GM18519 (cell line): ENCODE measurements around the gene DLG1.
"Not testable (repeated sequence)": the region's sequence is repeated elsewhere in the genome, so short reads cannot be mapped to it uniquely, and the experiment has no call there.

Source experiments
- ATAC-seq: cut with Tn5 transposase; IDR thresholded peaks from one replicate; pipeline ENCODE4 v1.9.1; 2021; ENCODE audit warnings: mild to moderate bottlenecking, moderate library complexity; ENCODE audit not compliant: unreplicated experiment, low FRiP score

DLG1 gene

GRCh38 chr3:197292648-197293047 lies 5.8 kb downstream of the DLG1 start:
- ATAC-seq = no peak

DNA sequence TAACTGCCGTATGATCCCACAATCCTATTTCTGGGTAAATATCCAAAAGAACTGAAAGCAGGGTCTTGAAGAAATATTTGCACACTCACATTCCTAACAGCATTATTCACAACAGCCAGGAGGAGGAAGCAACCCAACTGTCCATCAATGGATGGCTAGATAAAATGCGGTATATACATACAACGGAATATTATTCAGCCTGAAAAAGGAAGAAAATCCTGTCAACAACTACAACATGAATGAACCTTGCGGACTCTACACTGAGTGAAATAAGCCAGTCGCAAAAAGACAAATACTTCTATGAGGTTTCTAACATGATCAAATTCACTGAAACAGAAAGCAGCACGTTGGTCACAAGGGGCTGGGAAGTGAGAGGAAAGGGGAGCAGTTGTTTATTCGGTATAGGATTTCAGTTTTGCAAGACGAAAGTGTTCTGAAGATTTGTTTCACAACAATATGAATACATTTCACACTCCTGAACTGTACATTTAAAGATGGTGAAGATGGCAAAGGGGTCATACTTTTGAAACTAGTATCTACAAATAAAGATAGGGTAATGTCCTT lies 6.2 kb downstream of the DLG1 start:
- no peak for ATAC-seq

DNA sequence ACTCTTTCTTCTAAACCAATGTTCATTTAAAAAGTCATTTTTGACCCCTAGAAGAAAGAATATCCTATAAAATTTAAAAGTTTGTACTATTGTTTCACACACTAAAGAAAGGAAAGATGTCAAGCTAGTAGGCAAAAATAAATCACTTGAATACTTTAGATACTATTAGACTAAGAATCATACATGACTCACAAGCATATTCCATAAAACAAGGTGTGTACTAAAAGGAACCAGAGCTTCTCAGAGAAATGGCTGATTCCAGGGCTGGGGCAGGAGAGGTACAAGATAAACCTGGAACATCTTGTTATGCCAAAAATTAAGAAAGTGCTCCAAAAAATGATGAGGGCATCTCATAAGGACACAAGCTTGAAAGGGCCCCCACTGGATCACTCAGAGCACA lies 8.7 kb downstream of the DLG1 start:
- no peak for ATAC-seq

GRCh38 chr3:197286678-197287077 lies 11.7 kb downstream of the DLG1 start:
- no peak for ATAC-seq

- ATAC-seq = no peak
Observed at GRCh38 chr3:197285557-197285956, 12.9 kb downstream of the DLG1 start.

- ATAC-seq = no peak
Observed at GRCh38 chr3:197283045-197283444, 15.4 kb downstream of the DLG1 start.

DNA sequence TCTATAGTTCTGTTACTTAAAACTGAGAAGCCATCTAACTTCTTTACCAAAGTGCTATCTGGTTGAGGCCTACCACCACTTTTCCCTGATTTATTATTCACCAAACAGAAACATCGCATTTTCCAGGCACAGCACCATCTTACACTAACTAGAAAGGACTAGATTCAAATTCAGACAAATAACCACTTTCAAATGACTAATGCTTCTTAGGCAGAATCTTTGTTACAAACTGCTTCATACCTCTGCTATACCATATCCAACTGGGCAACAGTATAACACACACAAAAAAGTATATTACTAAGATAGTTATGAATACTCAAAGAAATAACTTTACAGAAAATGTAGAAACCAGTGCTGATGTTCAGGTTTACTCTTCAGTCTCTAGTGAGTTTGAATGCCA lies 16.6 kb downstream of the DLG1 start:
- no peak for ATAC-seq

- ATAC-seq = no peak
Observed at GRCh38 chr3:197280156-197280555, 18.3 kb downstream of the DLG1 start.

DNA sequence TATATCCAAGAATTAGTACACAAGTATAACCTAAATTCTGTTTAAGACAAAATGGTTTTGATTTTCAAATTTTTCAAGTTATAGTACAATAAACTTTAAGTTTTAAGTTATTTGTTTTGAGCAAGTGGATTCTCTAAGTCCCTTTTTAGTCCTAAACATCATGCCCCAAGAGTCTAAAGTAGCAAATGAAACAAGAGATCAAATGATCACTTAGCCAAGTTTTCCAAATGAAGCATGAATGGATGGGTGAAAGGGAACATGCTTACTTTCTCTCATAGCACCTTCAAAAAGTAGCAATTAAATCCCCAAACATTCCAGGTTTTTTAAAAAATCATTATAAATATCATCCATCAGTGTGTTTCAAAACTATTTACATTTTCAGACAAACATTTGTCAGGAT lies 19.5 kb downstream of the DLG1 start:
- ATAC-seq = no peak

DNA sequence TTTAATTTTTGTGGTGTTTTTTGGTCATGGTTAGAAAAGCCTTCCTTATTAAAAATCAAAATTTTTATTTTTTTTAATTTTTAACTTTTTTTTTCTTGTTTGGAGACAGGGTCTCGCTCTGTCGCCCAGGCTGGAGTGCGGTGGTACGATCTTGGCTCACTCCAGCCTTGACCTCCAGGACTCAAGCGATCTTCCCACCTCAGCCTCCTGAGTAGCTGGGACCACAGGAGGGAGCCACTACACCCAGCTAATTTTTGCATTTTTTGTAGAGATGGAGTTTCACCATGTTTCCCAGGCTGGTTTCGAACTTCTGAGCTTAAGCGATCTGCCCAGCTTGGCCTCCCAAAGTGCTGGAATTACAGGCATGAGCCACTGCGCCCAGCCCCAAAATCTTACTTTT lies 21.6 kb downstream of the DLG1 start:
- ATAC-seq = not testable (repeated sequence)

- no peak for ATAC-seq
Observed at GRCh38 chr3:197270558-197271317, 27.7 kb downstream of the DLG1 start.

GRCh38 chr3:197269024-197269423 lies 29.4 kb downstream of the DLG1 start:
- no peak for ATAC-seq

- no peak for ATAC-seq
Observed at GRCh38 chr3:197268294-197268693, 30.1 kb downstream of the DLG1 start.

- ATAC-seq = no peak
Observed at GRCh38 chr3:197266331-197266730, 32.1 kb downstream of the DLG1 start.

DNA sequence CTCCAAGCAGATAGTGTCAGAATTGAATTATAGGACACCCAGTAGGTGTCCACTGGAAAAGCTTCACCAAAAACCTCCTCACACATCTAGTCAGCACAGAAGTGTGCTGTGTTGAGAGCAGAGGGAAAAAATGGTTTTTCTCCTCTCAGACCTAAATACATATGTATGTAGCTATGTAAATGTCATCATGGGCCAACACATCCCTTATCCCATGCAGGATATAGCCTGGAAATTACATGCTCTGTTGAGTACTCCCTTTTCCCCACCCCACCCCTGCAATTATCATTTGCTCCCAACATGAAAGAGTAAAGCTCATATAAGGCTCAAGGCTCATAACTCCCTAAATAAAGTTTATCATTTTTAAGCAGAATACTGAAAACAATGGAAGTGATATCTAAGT lies 35.7 kb downstream of the DLG1 start:
- ATAC-seq = no peak

GRCh38 chr3:197261164-197261509 lies 37.3 kb downstream of the DLG1 start:
- no peak for ATAC-seq

DNA sequence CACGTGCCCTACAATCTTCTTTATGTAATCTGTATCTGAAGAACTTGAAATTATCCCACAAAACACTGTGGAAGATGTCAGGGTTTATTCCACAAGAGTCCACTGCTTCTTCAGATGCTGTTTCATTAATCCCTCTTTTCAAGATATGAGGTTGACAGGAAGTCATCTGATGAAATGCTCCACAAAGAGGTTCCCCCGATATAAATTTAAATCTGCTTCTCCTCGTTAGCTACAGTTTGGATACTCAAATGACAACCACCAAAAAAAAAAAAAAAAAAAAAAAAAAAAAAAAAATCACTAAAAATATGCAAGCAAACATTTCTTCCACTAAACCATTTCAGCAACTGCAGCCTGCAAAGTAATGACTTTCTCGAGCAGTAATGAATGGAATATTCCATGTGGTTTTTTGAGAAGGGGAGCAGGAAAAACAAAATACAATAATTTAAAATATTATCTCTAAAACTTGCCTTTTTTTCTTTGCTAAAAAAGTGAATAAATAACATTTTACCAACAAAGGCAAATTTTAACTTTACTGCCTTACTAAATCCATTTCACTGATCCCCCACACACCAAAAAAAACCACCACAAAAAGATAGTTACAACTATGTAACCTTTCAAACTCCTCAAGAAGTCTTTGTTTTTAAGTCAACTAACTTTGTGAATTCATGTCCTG lies 37.8 kb downstream of the DLG1 start:
- no peak for ATAC-seq

DNA sequence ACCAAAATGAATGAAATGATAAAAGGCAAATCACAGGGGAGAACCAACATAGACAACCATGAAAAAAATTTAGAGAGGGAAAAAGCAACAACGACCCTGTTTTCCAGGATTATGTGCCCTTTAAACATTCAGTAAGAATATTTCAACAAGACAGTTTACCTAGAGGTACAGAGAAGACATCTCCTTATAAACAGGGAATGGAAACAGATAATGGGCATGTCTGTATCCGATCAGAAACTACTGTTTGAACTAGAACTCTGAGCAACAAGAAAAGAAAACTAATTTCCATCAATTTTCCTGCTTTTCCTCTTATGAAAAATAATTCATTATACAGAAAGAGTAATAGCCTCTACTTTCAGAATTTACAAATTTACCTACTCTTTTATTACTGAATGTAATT lies 39.3 kb downstream of the DLG1 start:
- no peak for ATAC-seq

DNA sequence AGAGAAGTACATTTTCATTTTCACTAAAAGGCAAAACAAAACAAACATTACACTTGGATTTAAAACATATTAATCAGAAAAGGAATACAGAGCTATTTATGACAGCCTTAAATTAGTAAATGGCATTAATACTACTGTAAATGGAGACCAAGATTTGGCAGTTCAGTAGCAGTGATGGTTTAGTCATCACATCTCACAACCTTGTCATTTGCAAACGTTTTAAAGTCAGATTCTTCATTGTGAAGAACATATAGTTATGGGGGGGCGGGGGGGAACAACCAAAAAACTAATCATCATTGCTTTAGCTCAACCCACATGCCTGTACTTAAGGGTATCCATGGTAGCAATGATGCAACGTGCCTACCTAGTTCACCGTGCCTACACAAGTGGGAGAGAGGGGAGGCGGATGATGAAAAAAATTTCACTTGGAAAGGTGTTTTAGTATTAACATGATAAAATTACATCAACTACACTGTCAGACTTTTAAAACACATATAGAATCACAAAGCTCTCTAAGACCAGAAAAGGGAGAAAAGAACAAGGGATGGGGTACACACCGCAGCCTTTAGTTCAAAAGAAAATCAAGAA lies 40.1 kb downstream of the DLG1 start:
- ATAC-seq = no peak

GRCh38 chr3:197257711-197258110 lies 40.7 kb downstream of the DLG1 start:
- ATAC-seq = no peak

DNA sequence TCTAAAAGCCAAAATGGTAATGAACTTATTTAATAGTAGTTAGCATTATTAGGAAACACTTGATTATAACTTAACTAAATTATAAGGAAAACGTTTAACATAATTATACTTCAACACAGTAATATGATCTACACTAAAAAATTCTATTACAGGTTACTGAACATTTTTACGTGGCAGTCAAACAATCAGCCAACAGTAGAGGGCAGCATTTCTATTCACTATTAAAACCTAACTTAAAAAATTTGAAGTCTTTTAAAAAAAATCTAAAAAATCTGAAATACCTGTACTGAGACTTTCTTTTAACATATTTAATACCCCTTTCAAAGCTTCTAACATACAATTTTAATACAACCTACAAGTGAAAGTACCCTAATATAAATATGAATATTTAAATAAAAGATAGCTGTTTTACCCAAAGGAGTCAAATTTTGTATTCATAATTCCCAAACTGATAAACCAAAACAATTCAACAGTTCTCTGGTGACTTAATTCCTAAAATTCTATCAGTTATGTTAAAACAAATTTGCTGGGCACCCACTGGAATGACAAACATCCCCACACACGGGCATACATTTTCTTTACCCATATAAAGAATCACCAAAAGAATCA lies 41.5 kb downstream of the DLG1 start:
- no peak for ATAC-seq
